CD4-positive, alpha-beta T cell treated with Interleukin-4 for 1 hour (primary cell): ENCODE measurements around the gene PIP5K1B.

Source experiments
- DNase-seq, 2 donors: peaks; one replicate each; pipeline ENCODE4 v3.0.0-alpha.2; 2020 to 2022

PIP5K1B gene

DNA sequence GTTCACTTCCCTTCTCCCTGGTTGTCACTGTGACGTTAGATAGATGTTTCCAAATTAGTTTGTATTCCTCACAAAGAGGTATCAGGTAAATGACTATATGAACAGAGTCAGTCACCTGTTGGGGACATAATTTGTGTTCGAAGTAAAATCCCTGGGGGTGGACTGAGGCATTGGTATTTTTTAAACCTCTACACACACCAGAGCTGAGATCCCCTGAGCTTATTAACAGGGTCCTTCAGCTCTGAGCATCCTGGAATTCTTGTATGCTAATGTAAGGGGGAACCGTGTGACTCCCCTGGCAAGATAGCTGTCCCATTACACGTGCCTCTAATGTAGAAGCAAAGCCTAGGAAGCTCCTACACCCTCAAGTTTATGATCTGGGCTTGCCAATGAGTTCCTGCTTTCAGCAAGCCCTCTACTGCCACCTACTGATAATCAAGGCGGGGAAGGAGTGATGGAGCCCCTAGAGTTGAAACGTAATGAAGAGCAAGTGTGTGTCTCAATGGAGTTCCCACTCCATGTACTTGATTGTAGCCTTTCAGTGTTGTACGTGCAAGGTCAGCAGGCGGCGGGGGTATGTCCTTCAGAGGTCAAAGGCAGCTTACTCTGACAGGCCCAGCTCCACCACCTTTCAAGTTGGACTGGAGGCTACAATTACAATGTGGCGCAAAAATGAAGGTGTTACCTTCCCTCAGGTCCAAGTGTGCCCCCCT is 294.5 kb downstream of the PIP5K1B start:
- peak; percentile 73 to 78 for DNase-seq

DNA sequence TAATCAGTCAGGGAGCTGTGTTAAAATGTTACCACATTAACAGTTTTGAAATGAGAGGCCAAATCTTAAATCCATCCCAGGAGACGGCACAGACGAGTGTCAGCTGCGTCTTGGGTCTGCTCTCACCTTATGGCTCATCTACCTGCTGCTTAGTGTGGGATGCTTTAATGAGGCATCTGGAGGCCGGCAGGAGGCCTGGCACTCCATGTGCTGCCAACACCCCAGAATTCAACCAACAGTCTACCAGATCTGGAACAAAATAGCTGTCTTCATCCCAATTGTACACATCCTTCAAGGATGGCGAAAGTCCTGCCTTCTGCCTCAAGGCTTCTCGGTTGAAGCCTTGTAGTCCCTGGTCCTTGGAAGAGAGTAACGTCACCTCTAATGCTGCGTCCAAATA is 296.9 kb downstream of the PIP5K1B start:
- no peak for DNase-seq

GRCh38 chr9:69003051-69003450 is 298.0 kb downstream of the PIP5K1B start:
- no peak for DNase-seq

DNA sequence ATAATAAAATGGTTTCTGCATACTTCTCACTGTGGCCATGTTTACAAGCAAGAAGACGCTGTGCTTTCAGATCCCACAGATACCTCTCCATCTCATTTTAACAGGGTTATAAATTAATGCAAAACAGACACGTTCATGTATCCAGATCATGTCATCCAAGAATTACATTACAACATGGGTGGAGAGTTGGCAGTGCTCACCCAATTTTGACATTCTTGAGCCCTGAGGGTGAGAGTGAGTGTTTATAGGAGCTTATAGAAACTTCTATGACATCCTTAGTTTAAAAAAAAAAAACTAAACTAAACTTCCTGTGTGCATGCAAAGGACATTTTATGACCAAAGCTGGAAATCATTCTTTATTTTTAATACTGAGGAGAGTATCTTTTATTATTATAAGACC is 299.8 kb downstream of the PIP5K1B start:
- DNase-seq = no peak

GRCh38 chr9:69009708-69010107 is 304.7 kb downstream of the PIP5K1B start:
- DNase-seq = no peak

GRCh38 chr9:69012696-69013381 is 307.8 kb downstream of the PIP5K1B start:
- DNase-seq = peak in 1 of 2 donors; percentile 12

DNA sequence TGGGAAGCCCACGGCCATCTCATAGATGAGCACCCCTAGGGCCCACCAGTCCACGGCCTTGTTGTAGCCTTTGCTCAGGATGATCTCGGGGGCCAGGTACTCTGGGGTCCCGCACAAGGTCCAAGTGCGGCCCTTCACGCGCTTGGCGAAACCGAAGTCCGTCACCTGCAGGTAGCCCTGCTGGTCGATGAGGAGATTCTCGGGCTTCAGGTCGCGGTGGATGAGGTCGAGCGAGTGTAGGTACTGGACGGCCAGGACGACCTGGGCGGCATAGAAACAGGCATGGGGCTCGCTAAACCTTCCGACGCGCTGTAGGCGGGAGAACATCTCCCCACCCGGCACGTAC is 308.3 kb downstream of the PIP5K1B start:
- DNase-seq = no peak

DNA sequence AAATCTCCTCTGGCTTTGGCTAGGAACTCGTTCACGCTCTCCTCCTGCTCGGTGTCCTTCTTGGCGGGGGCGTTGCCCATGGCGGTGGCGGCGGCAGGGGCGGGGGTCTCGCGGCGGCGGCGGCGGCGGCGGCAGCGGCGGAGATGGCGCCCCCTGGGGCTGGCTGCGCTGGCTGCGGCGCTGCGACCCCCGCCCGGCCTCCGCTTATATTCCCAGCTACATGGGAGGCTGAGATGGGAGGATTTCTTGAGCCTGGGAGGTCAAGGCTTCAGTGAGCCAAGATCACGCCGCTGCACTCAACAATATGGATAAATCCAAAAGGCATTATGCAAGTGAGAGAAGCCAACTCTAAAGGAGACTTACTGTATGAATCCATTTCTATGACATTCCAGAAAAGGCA is 309.0 kb downstream of the PIP5K1B start, which contains the start of gene PRKACG:
Gene PRKACG (minus strand): TSS at position 101 of the 400 bp plus-strand sequence. CDS start 21 bp downstream, at position 80.
- no peak for DNase-seq

DNA sequence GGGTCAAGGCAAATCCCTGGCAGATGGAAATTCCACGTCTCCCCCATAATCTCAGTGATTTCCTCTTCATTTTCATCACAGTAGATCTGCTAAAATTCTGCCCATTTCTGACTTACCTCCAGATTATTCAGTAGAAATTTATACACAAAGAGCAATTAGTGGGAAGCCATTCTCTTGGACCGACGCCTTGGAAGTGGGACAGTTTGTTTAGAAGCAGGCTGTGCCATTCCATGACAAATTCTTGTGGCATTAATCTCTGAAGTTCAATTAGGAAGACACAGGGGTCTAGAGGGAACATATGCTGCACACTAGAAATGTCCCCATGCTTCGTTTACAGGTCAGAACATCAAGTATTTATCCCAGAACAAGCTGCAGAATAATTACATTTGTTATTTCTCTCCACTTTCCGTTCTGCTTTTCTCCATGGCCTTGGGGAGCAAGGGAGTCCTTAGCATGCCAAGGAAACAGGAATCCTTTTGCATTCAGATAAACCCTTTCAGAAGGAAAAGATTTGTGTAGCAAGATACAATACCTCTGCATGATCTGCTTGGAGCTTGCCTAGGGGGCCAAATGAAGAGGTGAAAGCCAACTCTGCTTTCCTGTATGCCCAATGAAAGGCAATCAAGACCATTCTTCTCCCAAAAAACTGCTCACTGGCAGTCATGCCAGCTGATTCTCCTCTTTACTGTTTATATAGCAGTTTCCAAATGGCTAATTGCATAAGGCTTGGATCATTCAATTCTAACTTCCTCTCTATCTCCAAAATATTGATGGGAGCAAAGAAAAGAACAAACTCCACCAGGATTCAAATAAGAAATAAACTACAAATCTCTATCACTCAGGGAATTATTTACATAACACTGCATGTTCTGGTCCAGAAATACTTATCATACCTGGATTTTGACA is 311.4 kb downstream of the PIP5K1B start:
- DNase-seq = no peak

GRCh38 chr9:69018737-69019136 is 313.7 kb downstream of the PIP5K1B start:
- DNase-seq = no peak

DNA sequence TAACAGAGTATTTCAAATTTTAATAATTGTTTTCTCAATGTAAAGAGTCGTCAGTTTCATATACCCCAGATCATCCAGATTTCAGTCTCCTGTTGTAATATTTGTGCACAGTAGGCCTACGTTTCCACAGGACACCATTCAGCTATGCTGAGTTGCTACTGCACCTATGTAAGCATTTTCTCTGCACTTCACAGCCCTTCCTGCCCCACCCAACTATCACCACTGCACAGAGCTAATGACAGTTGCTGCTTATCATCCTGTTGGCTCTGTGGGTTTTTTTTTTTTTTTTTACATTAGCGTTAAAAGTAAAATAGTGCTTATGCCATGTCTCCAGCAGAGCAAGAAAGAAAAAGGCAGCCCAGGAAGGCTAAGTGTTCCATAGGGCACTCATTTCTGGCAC is 314.8 kb downstream of the PIP5K1B start:
- DNase-seq = peak; percentile 54 to 58

DNA sequence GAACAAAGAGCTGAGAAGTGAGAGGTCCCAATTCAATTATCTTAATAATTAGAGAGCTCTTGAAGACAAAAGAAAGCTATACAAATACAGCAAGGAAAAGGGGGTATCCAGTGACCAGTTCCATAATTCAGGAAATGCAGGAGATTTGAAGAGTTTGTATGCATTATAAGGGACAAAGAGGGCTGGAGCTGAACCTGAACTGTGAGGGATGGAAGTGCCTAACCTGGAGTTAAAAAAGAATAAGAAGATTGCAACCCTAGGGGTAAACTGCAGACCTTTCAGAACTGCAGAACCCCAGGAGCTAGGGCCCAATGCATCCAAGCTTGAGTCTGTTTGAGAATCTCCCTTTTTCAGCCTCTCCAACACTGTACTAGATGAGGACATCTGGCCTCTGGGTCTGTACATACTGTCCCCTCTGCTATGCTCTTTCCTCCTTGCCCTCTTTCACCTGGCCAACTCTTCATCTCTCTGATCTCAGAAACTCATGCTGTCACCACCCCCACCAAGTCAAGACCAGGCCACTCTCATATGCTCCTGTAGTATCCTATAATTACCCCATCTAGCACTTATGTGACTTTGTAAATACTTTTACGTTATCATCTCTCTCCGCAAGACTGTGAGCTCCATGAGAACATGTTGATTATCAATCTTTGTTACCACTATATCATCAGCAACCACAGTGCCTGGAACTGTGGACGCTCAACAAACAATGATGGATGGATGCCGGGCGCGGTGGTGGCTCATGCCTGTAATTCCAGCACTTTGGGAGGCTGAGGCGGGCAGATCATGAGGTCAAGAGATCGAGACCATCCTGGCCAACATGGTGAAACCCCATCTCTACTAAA is 315.5 kb downstream of the PIP5K1B start:
- DNase-seq = no peak

GRCh38 chr9:69023650-69024049 is 318.6 kb downstream of the PIP5K1B start:
- DNase-seq = no peak

DNA sequence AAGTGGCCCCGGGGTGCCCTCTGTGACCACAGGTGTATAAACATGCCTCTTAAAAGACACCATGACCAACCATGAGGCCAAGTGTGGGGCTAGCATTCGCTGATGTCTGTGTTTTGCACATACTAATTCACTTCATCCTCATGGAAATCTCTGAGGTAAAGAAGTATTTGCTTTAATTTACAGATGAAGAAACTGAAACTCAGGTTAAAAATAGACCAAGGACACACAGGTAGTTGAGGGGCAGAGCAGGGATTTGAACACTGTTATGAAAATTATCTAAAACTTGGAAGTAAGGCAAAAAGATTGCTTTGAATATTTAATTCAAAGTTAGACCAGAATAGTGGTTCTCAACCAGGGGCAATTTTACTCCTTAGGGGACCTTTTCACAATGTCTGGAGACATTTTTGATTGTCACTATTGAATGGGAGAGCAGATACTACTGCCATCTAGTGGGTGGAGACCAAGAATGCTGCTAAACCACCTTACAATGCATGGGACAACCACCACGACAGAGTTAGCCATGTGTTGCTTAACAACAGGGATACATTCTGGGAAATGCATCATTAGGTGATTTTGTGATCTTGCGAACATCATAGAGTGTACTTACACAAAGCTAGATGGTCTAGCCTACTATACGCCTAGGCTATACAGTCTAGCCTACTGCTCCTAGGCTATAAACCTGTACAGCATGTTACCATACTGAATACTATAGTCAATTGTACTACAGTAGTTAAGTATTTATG is 322.5 kb downstream of the PIP5K1B start:
- DNase-seq = peak; percentile 54 to 71

- DNase-seq = peak; percentile 38 to 60
These were observed 323.7 kb downstream of the PIP5K1B start for GRCh38 chr9:69028754-69029153.

GRCh38 chr9:69029535-69029934 is 324.5 kb downstream of the PIP5K1B start:
- no peak for DNase-seq

DNA sequence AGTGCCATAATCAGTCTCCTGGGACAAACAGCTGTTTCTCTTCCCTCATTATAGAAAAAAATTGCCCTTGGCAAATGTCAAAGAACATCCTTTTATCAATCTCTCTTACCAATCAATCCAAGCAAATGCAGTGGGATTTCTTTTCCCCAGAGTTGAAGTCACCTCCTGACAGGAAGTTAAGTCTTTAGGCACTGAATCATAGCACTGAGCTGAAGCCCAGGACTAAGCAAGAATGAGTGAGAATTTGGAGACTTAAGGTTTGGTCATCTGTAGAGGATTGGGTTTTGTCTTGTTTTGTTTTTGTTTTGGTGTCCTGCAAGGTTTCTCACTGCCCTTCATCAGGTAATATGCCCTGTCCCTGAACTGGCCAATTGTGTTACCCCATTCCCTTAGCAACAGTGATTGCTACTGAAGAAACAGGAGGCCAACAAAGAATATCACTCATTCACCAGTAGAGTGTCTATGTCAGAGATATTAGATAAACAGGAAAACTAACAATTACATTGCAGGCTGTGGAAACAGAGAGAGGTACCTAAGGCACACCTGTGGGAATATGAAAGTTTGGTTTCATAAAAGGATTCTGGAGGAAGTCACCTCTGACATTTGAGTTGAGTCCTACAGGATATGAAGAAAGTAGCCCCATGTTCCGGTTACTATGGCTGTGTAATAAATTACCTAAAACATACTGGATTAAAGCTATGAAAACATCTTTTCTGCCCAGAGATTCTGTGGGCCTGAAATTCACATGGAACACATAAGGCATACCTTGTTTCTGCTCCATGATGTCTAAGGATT is 326.0 kb downstream of the PIP5K1B start:
- DNase-seq = no peak

DNA sequence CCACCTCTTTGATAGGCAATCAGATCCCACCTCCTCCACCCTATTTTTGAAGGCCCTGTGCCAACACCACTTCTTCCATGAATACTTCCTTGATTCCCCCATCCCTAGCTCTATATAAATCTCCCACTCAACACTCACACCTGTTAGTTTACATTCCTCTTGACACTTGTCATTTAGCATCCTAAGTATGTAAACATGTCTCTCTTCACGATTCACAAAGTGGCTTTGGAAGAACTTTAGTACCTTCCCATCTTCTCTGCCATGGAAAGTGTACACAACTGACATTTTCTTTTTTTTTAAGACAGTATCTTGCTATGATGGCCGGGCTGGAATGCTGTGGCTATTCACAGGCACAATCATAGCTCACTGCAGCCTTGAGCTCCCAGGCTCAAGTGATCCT is 329.0 kb downstream of the PIP5K1B start:
- no peak for DNase-seq

GRCh38 chr9:69035438-69036308 is 330.6 kb downstream of the PIP5K1B start, which contains the start of gene FXN:
FXN (plus strand) TSS chr9:69035752; CDS start chr9:69035783, 31 bp downstream.
- DNase-seq = peak; percentile 80 to 82

- peak; percentile 23 to 39 for DNase-seq
These were observed 331.3 kb downstream of the PIP5K1B start for GRCh38 chr9:69036309-69036708.
